ENCODE results near the gene ING3.
A peak's percentile ranks its signal among the peaks of the same experiment; 100 is the strongest.

ING3 gene

DNA sequence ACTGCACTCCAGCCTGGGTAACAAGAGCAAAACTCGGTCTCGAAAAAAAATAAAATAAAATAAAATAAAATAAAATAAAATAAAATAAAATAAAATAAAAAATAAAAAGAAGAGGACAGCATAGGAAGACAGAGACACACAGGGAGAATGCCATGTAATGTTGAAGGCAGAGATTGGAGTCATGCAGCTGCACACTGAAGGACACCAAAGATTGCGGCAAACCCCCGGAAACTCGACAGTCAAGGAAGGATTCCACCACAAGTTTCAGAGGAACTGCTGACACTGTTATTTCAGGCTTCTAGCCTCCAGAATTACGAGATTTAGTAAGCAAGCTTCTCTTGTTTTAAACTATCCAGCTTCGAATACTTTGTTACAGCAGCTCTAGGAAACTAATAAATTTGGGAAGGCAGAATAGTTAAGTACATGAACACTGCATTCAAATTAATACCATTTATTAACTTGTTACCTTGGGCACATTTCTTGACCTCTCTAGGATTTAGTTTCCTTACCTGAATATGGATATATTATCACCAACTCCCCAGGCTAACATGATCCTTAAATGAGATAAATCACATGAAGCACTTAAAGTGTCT, 47.4 kb downstream of the ING3 start:
- Histone ChIP-seq H4K20me1 (ENCODE audit: insufficient read depth) (no peaks in the 10 kb centered on the region), H3K36me3 (ENCODE audit: insufficient read depth) (no peaks in the 10 kb centered on the region), H2AFZ (ENCODE audit: low read depth) (no peak overlapping the region), H3K27me3 (ENCODE audit: insufficient read depth, low read depth) (no peaks in the 10 kb centered on the region), H3K4me2 (peak overlapping the region; percentile 53), H3K4me1 (ENCODE audit: low read depth, poor library complexity, severe bottlenecking) (peaks cover 71% of the 10 kb centered on the region), H3K27ac (peak overlapping the region; percentile 41), H3K9ac (no peak overlapping the region; the same call in 1 of the 2 replicates), H3K4me3 (IDR thresholded peaks at IDR 0.05; ENCODE audit: insufficient read depth, low read depth, low read length) (no peak overlapping the region), H3K79me2 (ENCODE audit: insufficient read depth, low read depth) (no peaks in the 10 kb centered on the region)
- TF ChIP-seq, protein P1, sequence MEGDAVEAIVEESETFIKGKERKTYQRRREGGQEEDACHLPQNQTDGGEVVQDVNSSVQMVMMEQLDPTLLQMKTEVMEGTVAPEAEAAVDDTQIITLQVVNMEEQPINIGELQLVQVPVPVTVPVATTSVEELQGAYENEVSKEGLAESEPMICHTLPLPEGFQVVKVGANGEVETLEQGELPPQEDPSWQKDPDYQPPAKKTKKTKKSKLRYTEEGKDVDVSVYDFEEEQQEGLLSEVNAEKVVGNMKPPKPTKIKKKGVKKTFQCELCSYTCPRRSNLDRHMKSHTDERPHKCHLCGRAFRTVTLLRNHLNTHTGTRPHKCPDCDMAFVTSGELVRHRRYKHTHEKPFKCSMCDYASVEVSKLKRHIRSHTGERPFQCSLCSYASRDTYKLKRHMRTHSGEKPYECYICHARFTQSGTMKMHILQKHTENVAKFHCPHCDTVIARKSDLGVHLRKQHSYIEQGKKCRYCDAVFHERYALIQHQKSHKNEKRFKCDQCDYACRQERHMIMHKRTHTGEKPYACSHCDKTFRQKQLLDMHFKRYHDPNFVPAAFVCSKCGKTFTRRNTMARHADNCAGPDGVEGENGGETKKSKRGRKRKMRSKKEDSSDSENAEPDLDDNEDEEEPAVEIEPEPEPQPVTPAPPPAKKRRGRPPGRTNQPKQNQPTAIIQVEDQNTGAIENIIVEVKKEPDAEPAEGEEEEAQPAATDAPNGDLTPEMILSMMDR (conservative IDR thresholded peaks at IDR 0.05; ENCODE audit: low read depth, low read length), result no peak

DNA sequence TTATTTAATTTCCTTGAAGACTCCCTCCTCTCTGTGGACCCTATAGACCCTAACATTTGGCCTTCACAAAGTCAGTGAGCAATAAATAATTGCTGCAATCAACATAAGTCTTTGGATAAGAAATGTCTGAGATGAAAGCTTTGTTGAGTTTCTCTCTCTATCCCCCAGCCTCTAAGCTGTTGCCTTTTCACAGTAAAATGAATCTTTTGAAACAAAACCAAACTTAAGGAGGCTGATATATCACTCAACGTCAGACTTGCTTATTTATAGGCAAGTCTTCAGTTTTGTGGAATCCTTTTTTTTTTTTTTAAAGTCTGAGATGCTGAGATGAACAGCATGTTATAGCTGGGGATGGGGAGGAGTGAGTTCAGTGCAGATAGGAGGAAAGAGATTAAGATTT, 47.9 kb downstream of the ING3 start:
- peak overlapping the region; percentile 31 for H3K27ac ChIP-seq
- no peak overlapping the region for H3K9ac ChIP-seq
- no peaks in the 10 kb centered on the region for H4K20me1 ChIP-seq (ENCODE audit: insufficient read depth)
- H3K4me1 ChIP-seq (ENCODE audit: low read depth, poor library complexity, severe bottlenecking), result peaks cover 66% of the 10 kb centered on the region
- H3K27me3 ChIP-seq (ENCODE audit: insufficient read depth, low read depth), result no peaks in the 10 kb centered on the region
- no peaks in the 10 kb centered on the region for H3K36me3 ChIP-seq (ENCODE audit: insufficient read depth)
- H3K4me2 ChIP-seq, result peak overlapping the region; percentile 53
- no peaks in the 10 kb centered on the region for H3K79me2 ChIP-seq (ENCODE audit: insufficient read depth, low read depth)
- TF ChIP-seq, protein P1 (conservative IDR thresholded peaks at IDR 0.05; ENCODE audit: low read depth, low read length), result no peak
- no peak overlapping the region for H2AFZ ChIP-seq (ENCODE audit: low read depth)
- H3K4me3 ChIP-seq (IDR thresholded peaks at IDR 0.05; ENCODE audit: insufficient read depth, low read depth, low read length), result no peak overlapping the region

DNA sequence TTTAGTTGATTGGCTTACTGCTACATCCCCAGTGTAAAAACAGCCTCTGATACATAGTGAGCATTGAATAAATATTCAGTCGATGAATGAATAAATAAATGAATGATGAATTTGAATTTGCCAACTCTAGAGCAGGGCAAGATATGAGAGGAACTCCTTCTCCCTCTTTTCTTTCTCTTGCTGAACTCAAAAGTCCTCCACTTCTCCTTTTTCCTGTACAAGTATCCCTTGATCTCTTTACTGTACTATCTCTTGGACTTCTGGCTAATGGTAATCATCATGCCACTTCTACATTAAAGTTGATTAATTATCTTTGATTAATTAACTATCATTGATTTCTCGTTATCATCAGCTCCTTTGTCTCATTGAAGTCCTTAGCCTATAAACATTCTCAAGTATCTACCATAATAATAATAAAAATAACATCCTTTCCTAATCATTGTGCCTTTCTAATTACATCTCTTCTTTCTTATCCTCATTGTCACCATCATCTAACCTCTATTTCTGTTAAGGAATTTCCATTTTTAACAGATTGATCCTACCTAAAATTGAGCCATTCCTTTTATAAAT, 48.5 kb downstream of the ING3 start:
- H3K4me3 ChIP-seq (IDR thresholded peaks at IDR 0.05; ENCODE audit: insufficient read depth, low read depth, low read length), result no peak overlapping the region
- H3K4me2 ChIP-seq, result peak overlapping the region; percentile 53
- H3K79me2 ChIP-seq (ENCODE audit: insufficient read depth, low read depth), result no peaks in the 10 kb centered on the region
- H3K4me1 ChIP-seq (ENCODE audit: low read depth, poor library complexity, severe bottlenecking), result peaks cover 60% of the 10 kb centered on the region
- H3K9ac ChIP-seq, result no peak overlapping the region
- no peak overlapping the region; the same call in 1 of the 2 replicates for H3K27ac ChIP-seq
- H4K20me1 ChIP-seq (ENCODE audit: insufficient read depth), result no peaks in the 10 kb centered on the region
- H3K27me3 ChIP-seq (ENCODE audit: insufficient read depth, low read depth), result no peaks in the 10 kb centered on the region
- H2AFZ ChIP-seq (ENCODE audit: low read depth), result no peak overlapping the region
- TF ChIP-seq, protein P1 (conservative IDR thresholded peaks at IDR 0.05; ENCODE audit: low read depth, low read length), result no peak
- H3K36me3 ChIP-seq (ENCODE audit: insufficient read depth), result no peaks in the 10 kb centered on the region

DNA sequence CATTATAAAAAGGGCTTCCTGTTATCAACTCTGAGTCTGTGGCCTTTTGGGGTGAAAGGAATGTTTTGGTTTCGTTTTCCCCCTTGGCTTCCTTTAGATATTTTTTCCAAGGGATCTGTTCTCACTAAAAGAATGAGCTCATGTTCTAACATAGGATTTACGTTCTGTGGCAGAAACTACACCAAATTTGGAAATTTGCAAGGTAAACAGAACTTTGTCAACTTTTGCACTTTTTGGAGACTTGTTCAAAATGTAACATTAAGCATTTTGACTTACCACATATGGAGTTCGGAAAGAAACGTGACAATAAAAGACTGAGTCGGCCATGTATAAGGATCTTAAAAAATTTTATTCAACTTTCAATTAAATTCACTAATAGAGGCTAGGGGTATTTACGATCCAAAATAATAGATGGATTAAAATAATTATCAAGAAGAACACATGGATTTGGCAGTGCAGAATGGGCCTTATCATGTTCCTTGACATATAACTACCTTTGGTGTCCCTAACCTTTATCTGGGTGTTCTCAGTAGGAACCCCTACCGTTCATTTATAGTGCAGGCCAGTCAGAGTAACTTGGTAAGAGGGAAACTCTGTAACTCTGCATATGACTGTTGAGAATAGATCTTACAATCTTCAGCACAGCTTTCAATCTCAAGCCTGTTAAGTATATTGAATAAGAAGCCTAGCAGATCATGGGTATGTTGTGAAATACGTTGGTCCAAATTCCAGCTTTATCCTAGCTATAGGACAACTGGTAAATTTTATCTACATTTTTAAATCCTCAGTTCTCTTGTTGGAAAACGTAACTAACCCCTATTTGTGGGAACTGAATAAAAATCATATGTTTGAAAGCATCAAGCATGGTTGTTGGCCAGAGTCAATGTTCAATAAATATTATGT, 49.8 kb downstream of the ING3 start:
- TF ChIP-seq, protein P1 (conservative IDR thresholded peaks at IDR 0.05; ENCODE audit: low read depth, low read length), result no peak
- Histone ChIP-seq H4K20me1 (ENCODE audit: insufficient read depth) (no peaks in the 10 kb centered on the region), H2AFZ (ENCODE audit: low read depth) (no peak overlapping the region), H3K4me1 (ENCODE audit: low read depth, poor library complexity, severe bottlenecking) (peaks cover 53% of the 10 kb centered on the region), H3K27me3 (ENCODE audit: insufficient read depth, low read depth) (no peaks in the 10 kb centered on the region), H3K36me3 (ENCODE audit: insufficient read depth) (no peaks in the 10 kb centered on the region), H3K9ac (no peak overlapping the region), H3K27ac (no peak overlapping the region), H3K79me2 (ENCODE audit: insufficient read depth, low read depth) (no peaks in the 10 kb centered on the region), H3K4me3 (IDR thresholded peaks at IDR 0.05; ENCODE audit: insufficient read depth, low read depth, low read length) (no peak overlapping the region), H3K4me2 (peak overlapping the region; percentile 53)

Measured in KMS-11 (cell line).